HT-29 (cell line): ENCODE data around the gene LHX1. TPM values are rescaled to one million over a fixed set of nuclear protein-coding genes. Genes with fewer than 3 reads are reported as not detected.

Experiments used
- DNase-seq: peaks from one replicate; pipeline ENCODE4 v3.0.0-alpha.2; 2015; ENCODE audit warnings: low spot score
- total RNA-seq: library from RNA; depleted of rRNA; stranded (reverse); fragments of >200 nt; shearing (Covaris generic); gene quantifications from 2 replicates; pipeline ENCODE4 v1.2.3, GENCODE V29; 2014

Gene LHX1
- total RNA-seq, 1 experiment from 2014 or later: not detected

DNA sequence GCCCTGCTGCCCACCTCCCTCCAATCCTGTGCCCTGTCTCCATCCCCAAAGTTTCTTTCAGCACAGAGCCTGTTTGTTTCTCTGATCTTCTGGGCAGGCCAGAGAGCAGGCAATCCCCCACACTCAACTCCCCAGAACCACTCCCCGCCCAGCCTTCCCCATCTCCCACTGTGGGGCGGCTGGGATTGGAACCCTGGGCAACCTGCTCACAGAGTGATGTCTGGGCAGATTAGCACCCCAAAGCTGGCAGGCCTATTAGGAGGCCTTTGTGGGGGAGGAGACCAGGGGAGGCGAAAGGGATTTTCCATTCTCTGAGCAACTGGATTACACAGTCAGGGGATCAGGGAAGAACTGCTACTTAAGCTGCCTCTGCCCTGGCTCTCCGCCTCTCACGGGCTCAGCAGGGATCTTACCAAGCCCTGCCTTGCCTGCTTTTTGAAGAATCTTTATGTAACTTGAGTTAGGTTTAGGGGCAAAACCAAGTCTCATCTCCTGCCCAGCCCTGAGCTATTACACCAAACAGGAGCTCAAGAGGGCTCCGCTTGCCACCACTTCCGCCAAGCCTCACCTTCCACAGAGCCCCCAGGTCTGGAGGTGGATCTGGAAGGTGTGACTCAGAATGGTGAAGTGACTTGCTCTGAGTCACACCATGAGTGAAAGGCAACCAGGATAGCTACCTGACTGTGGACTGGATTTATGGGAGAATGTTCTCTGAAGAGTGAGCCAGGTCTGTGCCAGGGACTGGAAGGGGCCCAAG, 16.0 kb upstream of the LHX1 start:
- peak; percentile 92 for DNase-seq

DNA sequence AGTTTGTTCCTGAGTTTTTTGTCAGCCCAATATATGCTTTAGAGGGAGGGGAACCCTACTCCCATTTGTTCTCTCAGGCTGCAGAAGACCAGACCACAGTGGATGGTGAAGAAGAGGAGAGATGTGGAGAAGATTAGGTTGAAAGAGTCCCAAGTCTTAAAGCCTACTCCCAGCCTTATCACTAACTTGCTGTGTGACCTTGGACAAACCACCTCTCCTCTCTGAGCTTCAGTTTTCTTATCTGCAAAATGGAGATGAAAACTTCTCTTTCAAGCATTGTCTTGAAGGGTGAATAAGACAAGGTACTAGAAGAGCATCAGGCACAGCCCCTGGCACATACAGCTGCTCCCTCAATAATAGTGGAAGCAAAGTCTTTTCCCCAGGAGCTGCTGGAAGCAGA, 15.1 kb upstream of the LHX1 start:
- DNase-seq: no peak

DNA sequence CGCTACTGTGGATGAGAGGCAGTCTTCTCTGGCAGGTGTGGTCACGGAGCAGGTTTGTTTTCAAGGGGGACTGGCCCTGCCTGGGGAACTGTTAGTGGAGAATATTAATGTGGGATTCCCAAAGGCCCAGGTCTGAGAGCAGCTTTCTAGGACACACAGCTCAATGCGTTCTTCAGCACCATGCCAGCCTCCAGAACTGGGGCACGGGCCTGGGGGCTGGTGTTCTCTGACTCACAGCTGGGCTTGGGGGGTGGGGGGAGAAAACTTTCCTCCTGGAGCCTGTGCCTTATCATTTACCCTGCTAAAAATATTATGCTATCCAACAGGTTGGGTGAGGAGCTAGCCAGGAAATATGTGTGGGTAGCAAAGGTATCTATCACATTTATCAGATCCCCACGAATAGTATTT, 13.5 kb upstream of the LHX1 start:
- peak; percentile 43 for DNase-seq

DNA sequence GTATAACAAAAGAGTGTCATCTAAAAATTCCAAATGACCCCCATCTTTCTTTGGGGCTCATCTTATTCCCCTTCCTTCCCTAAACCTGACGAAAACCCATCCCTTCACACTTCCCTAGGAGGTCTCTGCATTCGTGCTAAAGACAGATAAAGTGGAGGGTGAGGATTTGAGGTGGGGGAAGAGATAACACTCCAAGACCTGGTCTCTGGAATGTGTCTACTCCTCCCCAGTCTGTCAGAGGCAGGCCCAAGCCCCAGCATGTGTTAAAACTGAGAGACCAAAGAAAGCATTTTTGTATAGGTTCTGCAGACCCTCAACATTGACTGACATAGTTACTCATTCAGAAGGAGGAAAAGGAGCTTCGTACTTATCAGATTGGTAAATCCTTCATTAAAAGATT, 11.0 kb upstream of the LHX1 start:
- no peak for DNase-seq

DNA sequence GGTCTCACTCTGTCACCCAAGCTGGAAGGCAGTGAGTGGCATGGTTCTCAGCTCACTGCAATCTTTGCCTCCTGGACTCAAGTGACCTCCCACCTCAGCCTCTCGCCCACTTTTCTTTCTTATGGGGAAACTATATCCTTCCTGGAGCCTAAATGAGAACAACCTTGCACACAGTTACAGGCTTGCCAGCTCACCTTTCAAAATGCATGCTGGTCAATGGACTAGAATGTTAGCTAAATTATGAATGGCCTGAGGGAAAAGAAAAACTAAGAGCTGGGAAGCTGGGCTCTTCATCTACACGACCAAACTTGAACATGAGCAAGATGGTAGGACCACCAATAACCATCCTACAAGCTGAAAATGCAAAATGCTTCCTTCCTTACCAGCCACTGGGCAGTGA, 10.6 kb upstream of the LHX1 start:
- no peak for DNase-seq

DNA sequence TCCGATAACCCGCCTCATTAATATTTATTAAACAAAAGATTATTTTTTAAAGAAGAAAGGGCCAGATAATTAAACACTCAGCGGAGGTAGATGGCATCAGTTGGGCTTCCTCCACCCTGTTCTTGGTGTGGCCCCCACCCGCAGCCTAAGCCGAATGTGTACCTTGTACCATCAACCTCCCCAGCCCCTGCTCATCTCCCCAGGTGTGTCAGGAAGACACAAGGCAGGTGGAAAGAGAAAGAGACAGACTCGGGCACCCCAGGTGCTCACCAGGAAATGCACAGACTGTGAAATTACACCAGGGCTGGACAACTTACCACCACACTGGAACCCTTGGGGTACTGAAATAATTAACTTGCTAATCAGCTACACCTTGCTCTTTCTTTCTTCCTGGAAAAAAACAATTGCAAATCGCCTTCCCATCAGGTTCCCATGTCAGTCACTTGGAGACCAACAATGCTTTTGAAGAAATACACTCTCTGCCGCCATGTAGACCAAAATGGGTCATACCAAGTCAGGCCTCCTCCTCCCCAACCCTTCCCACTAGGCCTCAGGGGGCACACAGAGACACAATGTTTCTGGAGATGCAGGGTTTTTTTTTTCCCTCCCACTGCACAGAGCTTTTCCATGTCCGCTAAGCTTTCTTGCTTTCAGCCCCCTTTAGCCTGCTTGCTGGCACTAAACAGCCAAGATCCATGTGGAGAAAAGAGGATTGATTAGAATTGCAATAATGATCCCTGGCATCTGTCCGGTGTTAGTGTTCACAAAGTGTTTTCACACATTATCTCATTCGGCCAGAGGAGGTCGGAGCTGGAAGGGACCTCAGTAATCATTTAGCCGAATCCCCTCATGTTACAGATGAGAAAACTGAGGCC, 8.6 kb upstream of the LHX1 start:
- DNase-seq: no peak

DNA sequence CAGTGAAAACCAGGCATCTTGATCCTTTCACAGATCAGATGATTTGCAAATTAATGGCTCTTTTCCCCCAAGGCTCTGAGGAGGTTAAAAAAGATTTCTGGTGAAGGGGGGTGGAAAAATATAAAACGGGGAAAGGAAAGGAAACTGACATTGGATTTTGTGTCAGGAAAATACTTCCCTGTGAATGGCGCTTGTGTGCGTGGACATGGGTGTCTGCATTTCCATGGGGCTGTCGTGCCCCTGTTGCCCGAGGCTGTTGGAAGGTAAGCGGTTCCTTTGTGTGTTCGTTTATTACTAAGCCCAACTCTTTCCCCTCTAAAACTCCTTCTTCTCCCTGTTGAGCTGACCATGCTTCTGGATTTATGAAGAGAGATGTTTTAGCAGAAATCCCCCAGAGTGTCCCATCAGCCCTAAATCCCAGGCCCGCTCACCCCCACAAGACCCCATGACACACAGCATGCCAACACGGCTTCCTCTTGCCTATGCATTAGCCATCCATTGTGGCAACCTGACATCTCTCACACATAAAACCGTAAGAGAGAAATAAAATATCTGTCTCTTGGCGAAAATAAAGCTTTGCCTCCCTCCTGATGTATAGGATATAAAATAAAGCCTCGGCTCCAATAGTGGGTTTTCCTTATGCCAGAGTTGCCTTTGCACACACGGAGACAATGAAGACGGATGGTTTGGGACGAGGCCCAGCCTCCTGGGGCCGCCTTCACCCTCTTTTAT, 7.3 kb upstream of the LHX1 start:
- DNase-seq: no peak

DNA sequence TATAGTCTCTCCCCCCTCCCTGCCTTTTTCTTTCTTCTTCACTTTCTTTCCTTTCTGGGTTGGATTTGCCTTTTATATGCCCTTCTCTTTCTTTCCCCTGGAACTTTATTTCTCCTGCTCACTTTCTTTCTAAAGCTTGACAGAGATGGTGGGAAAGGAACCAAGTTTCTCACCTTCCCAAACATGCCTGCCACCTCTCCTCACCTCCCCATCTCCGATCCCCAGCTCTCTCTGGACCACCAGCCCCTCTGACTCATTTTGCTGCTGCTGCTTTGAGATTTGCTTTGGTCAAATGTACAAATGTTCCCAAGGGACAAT, 6.7 kb upstream of the LHX1 start:
- no peak for DNase-seq

DNA sequence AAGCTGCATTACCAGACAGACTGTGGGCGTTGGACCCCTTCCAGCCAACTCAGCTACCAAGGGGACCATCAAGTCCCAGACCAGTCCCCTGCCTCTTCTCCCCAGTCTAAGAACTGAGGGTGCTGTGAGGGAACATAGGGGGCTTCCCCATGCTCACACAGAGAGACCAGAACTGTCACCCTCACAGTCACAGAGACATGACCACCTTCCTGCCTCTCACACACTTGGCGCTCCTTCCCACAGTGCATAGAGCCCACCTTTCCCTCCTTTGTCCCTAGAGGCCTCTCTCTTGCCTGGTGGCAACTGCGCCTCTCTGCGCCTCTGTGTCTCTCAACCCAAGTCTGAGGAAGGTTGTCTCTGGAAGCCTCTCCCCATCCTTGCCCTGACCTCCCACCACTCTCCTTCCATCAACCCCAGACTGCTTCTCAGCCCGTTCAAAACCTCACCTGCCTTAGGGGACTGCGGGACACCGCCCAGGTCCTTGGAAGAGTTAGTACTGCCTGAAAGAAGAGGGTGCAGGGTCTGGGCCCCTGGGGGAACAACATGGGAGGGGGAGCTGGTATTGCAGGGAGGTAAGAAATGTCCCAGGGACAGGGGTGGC, 6.1 kb upstream of the LHX1 start:
- no peak for DNase-seq

DNA sequence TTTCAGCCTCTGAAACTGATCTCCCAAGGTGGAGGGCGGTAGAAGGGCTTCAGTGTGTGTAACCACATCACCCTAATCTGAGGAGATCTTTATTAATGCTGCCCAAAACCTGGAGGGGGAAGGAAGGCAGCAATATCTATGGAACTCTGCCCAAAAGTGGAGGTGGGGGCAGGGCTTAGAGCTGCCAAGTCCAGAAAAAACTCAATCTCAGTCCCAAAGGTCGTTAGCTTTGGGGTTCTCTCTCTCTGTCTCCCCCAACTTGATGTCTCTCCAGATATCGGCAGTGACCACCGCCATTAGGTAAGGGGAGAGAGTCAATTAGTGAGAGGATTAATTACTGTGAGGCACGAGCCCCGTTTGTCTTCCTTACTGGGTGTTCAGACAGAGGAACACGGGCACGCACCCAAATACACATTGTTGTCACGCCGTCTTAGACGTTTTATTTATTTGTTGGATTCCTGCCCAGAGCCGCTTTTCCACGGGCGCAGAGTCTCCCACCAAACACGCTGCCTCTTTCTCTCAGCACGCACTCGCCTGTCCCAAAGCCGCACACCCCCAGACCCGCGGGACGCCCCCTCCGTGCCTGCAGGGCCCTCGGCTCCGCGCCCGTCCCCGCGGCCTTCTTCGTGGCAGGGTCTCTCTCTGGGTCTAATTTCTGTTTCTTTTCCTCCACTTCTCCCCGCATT, 5.4 kb upstream of the LHX1 start:
- DNase-seq: no peak

DNA sequence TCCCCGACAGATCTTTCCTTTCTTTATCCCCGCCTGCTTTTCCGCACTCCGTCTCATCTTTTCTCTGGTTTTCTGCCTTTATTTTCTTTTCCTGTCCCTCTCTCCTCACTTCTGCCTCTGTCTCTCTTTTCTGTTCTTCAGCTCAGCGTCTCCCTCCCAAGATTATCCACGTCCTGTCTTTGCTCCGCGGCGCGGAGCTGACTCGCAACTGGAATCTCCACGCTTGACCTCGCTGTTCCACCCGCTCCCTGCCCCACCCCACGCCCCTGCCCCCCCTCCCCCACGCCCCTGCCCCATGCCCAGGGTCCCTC, 4.9 kb upstream of the LHX1 start:
- no peak for DNase-seq

DNA sequence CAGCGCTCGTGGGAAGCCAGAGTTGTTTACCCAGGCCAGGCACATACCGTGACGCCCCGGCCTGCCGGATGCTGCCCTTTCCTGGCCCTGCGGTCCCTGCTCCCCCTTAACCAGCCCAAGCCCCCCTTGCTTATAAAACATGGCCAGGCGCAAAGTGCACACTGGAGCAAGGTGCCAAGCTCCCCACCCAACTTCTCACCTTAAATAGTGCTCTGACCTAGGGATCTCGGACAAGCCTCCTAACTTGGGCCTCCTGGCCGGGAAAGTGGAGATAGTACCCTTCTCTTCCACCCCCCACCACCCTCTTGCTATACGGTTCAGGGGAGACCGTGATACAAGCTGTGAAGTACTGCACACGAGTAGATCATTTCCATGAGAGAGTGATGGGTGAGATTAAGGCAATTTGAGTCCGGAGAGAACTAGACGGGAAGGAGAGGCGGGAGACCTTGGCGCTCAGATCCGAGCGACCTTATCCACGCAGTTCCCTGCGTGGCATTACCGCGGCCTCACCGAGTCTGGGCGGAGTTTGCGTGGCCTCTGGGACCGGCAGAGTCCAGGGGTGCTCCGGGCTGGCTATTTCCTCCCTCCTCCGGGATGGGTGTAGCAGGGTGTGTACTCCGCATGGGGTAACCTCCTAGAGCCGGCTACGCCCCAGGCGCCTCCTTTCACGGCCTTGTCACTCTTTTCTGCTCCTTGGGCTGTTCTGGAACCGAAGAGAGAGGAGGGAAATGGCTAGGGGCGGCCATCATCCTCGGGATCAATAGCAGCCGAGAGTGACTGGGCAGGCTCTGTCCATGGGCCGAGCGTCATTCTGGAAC, 4.4 kb upstream of the LHX1 start:
- peak; percentile 60 for DNase-seq

DNA sequence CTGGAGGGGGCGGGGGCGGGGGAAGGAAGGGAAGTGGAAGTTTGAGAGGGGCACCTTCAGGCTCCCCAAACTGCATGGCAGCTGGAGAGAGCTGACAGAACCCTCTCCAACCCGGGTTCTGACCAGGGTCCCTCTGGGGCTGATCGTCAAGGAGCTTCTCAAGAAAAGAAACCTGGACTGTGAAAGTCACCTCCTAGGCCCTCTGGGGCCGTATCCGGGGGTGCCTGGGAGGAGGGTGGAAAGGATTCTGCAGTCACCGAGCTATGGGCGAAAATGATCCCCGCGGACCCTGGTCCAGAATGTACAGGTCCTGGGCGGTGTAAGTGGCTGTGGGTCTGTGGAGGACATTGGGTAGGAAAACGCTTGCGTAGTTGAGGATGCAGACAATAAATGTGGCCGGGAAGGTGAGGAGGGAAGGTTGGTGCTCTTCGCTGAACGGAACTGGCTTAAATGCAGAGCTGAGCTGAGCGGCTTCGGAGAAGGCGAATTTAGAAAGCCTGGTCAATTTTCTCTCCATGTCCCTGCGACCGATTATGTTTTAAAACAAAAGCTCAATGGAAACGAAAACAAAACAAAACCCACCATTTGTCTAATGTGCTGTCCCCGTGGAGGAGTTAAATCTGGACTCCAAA, 3.6 kb upstream of the LHX1 start:
- DNase-seq: no peak

DNA sequence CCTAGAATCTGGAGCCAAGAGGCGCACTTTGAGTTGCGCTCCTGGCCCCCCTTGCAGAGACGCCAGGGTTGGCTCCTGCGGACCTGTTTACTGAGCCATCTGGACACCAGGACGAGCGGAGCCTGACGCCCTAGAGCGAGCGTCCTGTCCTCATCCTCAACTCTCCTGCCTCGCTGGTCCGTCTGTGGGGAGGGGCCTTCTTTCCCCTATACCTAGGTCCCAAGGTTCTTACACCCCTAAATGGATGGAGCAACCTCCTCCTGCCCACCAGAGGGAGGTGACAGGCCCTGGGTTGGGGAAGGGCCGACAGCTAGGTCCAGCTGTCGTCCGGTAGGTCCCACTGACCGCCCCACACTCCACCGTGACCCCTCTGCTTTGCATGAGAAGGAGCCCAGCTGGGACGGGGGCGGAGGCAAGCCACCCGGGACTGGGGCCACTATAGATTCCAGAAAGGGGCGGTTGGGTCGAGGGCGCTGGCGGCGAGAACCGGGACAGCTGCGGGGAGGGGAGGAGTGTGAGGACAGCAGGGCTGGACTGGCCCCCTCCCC, 3.1 kb upstream of the LHX1 start:
- DNase-seq: no peak

DNA sequence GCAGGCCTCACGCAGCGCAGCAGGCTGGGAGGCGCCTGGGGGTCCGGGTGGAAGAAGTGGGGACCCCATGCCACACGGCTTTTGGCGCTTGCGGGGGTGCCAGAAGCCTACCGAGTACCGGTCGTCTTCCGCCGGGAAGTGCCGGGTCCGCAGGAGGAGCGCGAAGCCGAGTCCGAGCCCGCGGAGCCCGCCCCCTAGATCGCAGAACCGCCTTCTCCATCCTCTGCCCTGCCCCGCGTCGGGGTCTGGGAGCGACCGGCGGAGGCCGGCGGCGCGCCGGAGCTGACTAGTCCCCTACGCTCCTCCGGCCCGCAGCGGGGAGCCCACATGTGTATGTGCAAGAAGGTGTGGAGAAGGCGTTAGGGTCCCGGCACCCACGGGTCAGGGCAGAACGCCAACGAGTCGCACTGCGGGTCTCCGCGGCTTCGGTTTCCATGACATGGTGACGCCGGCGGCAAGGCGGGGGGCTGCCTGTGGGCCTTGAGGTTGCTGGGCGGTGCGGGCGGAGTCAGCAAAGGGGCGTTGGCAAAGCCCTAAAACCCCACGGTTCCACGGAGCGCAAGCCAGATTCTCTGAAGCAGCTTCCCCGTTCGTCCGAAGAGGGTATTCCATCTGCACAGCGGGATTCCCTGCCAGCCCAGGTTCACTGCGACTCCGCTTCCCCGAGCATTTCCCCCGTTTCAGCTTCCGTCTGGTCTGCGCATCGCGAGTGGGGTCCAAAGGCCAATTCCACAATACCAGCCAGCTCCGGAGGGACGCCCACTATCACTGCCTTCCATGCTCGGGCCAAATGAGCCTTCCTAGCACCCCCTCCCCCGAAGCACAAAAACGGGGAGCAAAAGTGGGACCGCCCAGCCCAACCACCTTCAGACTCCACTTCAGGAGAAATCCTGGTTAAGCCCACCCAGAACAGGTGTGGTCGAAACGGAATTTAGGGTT, 2.3 kb upstream of the LHX1 start:
- no peak for DNase-seq

DNA sequence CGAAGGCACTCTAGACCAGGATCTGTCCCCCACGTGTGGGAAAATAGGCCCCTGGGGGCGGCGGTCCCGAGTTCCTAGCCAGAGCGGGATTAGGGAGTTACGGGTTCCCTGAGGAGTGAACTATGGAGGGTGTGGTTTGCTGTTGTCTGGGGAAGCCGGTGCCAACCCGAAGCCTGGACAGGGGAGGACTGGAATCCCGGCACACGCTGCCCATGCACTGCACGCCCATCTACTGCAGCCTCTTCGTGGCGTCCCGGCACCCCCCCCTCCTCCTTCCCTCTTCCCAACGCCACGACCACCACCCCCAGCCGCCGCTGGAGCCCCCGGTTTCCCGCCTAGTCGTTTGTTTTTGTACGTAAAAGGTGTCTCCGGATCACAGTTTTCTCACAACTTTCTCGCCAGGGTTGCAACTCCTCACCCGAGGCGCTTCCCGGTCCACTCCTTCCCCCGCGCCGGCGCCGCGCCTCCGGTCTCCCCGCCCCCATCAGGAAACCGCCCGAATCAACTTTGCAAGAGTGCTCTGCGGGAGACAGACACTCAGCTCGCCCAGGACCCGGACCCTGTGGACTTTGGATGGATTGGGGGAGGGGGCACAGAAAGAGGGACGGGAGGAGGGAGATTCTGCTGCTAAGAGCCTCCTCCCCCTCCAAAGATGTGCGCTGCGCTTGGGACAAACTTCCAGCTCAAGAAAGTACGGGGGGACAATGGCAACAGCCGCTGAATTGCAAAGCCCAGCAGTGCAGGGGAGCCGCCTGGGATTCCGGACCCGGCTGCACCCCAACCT, 1.4 kb upstream of the LHX1 start:
- peak; percentile 46 for DNase-seq

DNA sequence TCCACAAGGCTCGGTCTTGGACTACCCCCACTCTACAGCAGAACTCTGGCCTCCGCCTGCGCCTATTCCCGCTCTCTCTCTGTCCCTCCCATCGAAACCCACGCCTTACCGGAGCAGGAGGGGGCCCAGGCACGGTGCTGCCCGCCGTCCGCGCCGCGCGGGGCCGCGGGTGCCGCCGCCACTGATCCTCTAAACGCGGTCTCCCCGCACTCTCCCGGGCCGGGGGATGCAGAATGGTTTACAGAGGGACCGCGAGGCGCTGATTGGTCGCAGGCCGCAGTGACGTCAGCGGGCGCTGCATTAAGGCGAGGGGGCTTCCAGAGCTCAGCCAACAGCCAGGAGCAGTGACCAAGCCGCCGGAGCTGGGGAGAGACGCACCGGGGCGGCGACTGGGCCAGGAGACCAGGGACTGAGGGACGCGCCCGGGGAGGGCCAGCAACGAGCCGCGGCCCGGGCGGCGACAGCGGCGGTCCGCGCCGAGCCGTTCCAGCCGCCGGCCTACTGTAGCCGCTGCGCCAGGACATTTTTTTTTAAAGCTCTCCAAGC, 747 bp upstream of the LHX1 start:
- no peak for DNase-seq
